Adrenal gland (tissue), 12 donors: Measurements from ENCODE around the gene RHOU. TPM values are rescaled to one million over a fixed set of nuclear protein-coding genes. Genes with fewer than 3 reads are reported as not detected.

Experiments
- DNase-seq, 7 donors: peaks; one replicate each; pipeline ENCODE4 v3.0.0-alpha.2; 2019 to 2020
- H3K27ac ChIP-seq, 5 donors: fragments of 200-600 bp; sonication (generic) in 4 of 5; 1 replicate in 3 of 5; 2 replicates in 2 of 5; pipeline versions ENCODE4 v1.5.1 to v1.8.0; 2016 to 2020; ENCODE audit warnings: mild to moderate bottlenecking in 1 of 5
- H3K27me3 ChIP-seq: fragments of 200-600 bp; 2 replicates; pipeline ENCODE4 v1.8.0; 2021
- H3K36me3 ChIP-seq, 2 donors: fragments of 200-600 bp; replicated peaks in 1 of 2; 1 replicate in 1 of 2; 2 replicates in 1 of 2; pipeline versions ENCODE4 v1.5.1 to v1.8.0; 2018 to 2022
- H3K4me1 ChIP-seq, 2 donors: fragments of 200-600 bp; replicated peaks in 1 of 2; 1 replicate in 1 of 2; 2 replicates in 1 of 2; pipeline versions ENCODE4 v1.5.1 to v1.8.0; 2018 to 2021
- H3K4me3 ChIP-seq, 4 donors: fragments of 200-600 bp; sonication (generic) in 3 of 4; one replicate each; pipeline ENCODE4 v1.5.1; 2016 to 2018
- H3K9me3 ChIP-seq, 3 donors: fragments of 200-600 bp; sonication (generic) in 1 of 3; replicated peaks in 1 of 3; 1 replicate in 2 of 3; 2 replicates in 1 of 3; pipeline versions ENCODE4 v1.5.1 to v1.8.0; 2016 to 2021
- CTCF ChIP-seq, 6 experiments: fragments of 450-650 bp in 4 of 6; fragments of 200-600 bp in 2 of 6; sonication (generic) in 1 of 6; IDR thresholded peaks; 1 replicate in 5 of 6; 2 replicates in 1 of 6; pipeline versions ENCODE4 v1.5.1 to v1.8.0; 2016 to 2021; ENCODE audit warnings: antibody characterized with exemption in 6 of 6, mild to moderate bottlenecking in 2 of 6, moderate library complexity in 1 of 6
- POLR2A ChIP-seq, 2 donors: fragments of 450-650 bp; IDR thresholded peaks; one replicate each; pipeline ENCODE4 v1.6.1; 2017; ENCODE audit warnings: antibody characterized with exemption in 2 of 2, mild to moderate bottlenecking in 2 of 2, moderate library complexity in 1 of 2
- WGBS, 4 donors: extraction: QIAGEN DNeasy Blood & Tissue Kit in 2 of 4; methylation state at CpG; one replicate each; pipeline versions ENCODE4 v1.1.5 to v1.1.7; 2013 to 2017; 5-methylcytosine and 5-hydroxymethylcytosine counted together
- intact Hi-C, 2 donors: fragments of 100-400 bp; cut with DNase I; formaldehyde crosslinking; loops; one replicate each; pipeline versions ENCODE4 v1.14.1 to v1.15.0; 2022 to 2023
- polyA plus RNA-seq, 3 donors: library from polyadenylated mRNA; stranded (reverse); fragments of 200-250 nt in 2 of 3; fragments of 350-450 nt in 1 of 3; fragmentation: Illumina TruSeq in 1 of 3; extraction: RNeasy Lipid Tissue Mini Kit (QIAGEN cat#74804) in 1 of 3; gene quantifications; one replicate each; pipeline ENCODE4 v1.2.3, GENCODE V29; 2013 to 2014
- total RNA-seq, 9 donors: library from RNA; depleted of rRNA in 4 of 9; stranded (reverse); fragments of >200 nt in 4 of 9; fragments of 120-200 nt in 1 of 9; fragmentation: NEBNext Ultra II Directional in 1 of 9; extraction: Animal tissue kit (Norgen Biotek cat#: 25700) in 1 of 9; gene quantifications; one replicate each; pipeline versions ENCODE4 v1.1.0 to v1.2.4, GENCODE V29; 2013 to 2023
- donor health status: healthy with polysubstance abuse.
- donor health status: Bipolar disorder and iron deficiency.
- donor health status: DM: yes; HTN: yes; CAD: no.
- donor health status: DM: no; HTN: no; CAD: no.
- donor health status: DM: no; HTN: no; CAD: no.
- donor health status: DM: yes; HTN: yes; CAD: no.

The RHOU gene
- total and polyA plus RNA-seq, 12 donors: 6.1 to 35.1 (median 13.7) TPM

- DNase-seq: no peak
- TF ChIP-seq CTCF (IDR thresholded peaks at IDR 0.05) (no peak), POLR2A (IDR thresholded peaks at IDR 0.05) (no peak)
- H3K4me3 ChIP-seq: no peak overlapping the region
- intact Hi-C loops: no loop called here
- no peaks in the 10 kb centered on the region for H3K27me3 ChIP-seq
- H3K27ac ChIP-seq: no peak overlapping the region
- 94 to 98% (median 96%) methylated on average over 6 of the region's 6 CpGs for WGBS, 4 donors
- peaks cover 0 to 16% of the 10 kb centered on the region in 2 donors for H3K36me3 ChIP-seq
- H3K9me3 ChIP-seq: no peaks in the 10 kb centered on the region
- no peaks in the 10 kb centered on the region for H3K4me1 ChIP-seq
Observed at GRCh38 chr1:228744918-228745317, 9.6 kb downstream of the RHOU start.

- Histone ChIP-seq H3K9me3 (no peaks in the 10 kb centered on the region), H3K36me3 (peaks cover 0 to 16% of the 10 kb centered on the region in 2 donors), H3K4me3 (no peak overlapping the region), H3K27ac (no peak overlapping the region), H3K27me3 (no peaks in the 10 kb centered on the region), H3K4me1 (no peaks in the 10 kb centered on the region)
- no peak for TF ChIP-seq POLR2A (IDR thresholded peaks at IDR 0.05)
- no peak for TF ChIP-seq CTCF (IDR thresholded peaks at IDR 0.05)
- no peak for DNase-seq
- WGBS, 4 donors: 88 to 97% (median 94%) methylated on average over 4 of the region's 4 CpGs
- intact Hi-C loops: no loop called here
Observed at GRCh38 chr1:228745497-228745896, 10.2 kb downstream of the RHOU start.

GRCh38 chr1:228747301-228747935, 12.1 kb downstream of the RHOU start:
- H3K9me3 ChIP-seq: no peaks in the 10 kb centered on the region
- 98 to 100% (median 100%) methylated on average over 2 to 3 of the region's 3 CpGs for WGBS, 4 donors
- no peaks in the 10 kb centered on the region for H3K4me1 ChIP-seq
- H3K27me3 ChIP-seq: no peaks in the 10 kb centered on the region
- H3K27ac ChIP-seq: no peak overlapping the region
- no peak for DNase-seq
- H3K4me3 ChIP-seq: no peak overlapping the region
- peaks cover 0 to 9% of the 10 kb centered on the region in 2 donors for H3K36me3 ChIP-seq
- intact Hi-C loops: no loop called here
- TF ChIP-seq CTCF (IDR thresholded peaks at IDR 0.05) (no peak), POLR2A (IDR thresholded peaks at IDR 0.05) (no peak)

GRCh38 chr1:228748029-228748428, 12.8 kb downstream of the RHOU start:
- no peak for DNase-seq
- intact Hi-C loops: no loop called here
- peaks cover 0 to 9% of the 10 kb centered on the region in 2 donors for H3K36me3 ChIP-seq
- WGBS, 4 donors: 92 to 100% (median 98%) methylated on average over 2 of the region's 2 CpGs
- H3K27ac ChIP-seq: no peak overlapping the region
- no peak overlapping the region for H3K4me3 ChIP-seq
- no peaks in the 10 kb centered on the region for H3K4me1 ChIP-seq
- TF ChIP-seq POLR2A (IDR thresholded peaks at IDR 0.05) (no peak), CTCF (IDR thresholded peaks at IDR 0.05) (no peak)
- H3K9me3 ChIP-seq: no peaks in the 10 kb centered on the region
- H3K27me3 ChIP-seq: no peaks in the 10 kb centered on the region
